ENCODE measurements around the gene CADPS2. TPM values are rescaled to one million over a fixed set of nuclear protein-coding genes. Genes with fewer than 3 reads are reported as not detected.

The CADPS2 gene
- total RNA-seq, 1 donor from 2014 or later, result 6.4 TPM

DNA sequence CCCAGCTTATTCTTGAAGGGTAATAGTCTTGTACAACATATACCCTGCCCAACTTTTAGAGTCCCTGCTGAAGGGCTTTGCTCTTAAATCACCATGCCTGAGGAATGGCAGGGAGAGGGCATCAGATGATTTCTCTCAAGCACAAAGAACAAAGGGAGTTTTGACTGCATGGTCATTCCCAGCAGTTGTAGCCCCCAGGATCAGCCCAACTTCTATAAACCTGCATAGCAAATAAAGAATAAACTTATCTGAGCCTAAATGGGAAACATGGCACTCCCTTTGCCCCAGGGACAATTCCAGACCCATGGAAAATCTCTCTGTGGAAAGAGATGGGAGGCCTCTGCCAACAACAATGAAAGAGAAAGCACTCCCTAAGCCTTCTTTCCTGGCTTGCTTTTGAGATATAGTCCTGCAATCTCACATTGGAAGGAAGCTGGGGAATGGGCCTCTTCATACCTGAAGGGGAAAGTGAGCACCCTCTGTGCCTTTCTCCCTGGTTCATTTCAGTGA is 18.7 kb downstream of the CADPS2 start:
- no peak overlapping the region for H2AFZ ChIP-seq (ENCODE audit: low read depth, low read length)
- FAIRE-seq (no peak), DNase-seq (ENCODE audit: low read depth) (no peak)
- H3K4me3 ChIP-seq (ENCODE audit: insufficient read depth, low read depth, low read length), result no peak overlapping the region
- no peak overlapping the region for H3K27ac ChIP-seq (ENCODE audit: low read depth, low read length)
- H3K9ac ChIP-seq (ENCODE audit: low read length), result no peak overlapping the region
- no peak for TF ChIP-seq EZH2 (IDR thresholded peaks at IDR 0.05; ENCODE audit: insufficient read depth, low read length)
- H3K9me3 ChIP-seq (ENCODE audit: insufficient read depth, low read depth, low read length), result no peaks in the 10 kb centered on the region
- no peak overlapping the region for H3K4me2 ChIP-seq (ENCODE audit: low read length)
- H3K79me2 ChIP-seq (ENCODE audit: insufficient read depth, low read length), result no peaks in the 10 kb centered on the region
- no peaks in the 10 kb centered on the region for H4K20me1 ChIP-seq (ENCODE audit: insufficient read depth, low read length)
- H3K27me3 Mint-ChIP-seq (ENCODE audit: low read depth, unreplicated experiment), result no peaks in the 10 kb centered on the region
- no peak overlapping the region for H3K4me3 Mint-ChIP-seq (ENCODE audit: unreplicated experiment)
- no peak overlapping the region for H3K27ac Mint-ChIP-seq (ENCODE audit: unreplicated experiment)
- no peaks in the 10 kb centered on the region for H3K27me3 ChIP-seq (ENCODE audit: insufficient read depth, low read length)
- no peaks in the 10 kb centered on the region for H3K4me1 ChIP-seq (ENCODE audit: insufficient read depth, low read length)
- peaks cover 17% of the 10 kb centered on the region for H3K9me3 Mint-ChIP-seq (ENCODE audit: unreplicated experiment)
- no peaks in the 10 kb centered on the region for H3K36me3 ChIP-seq (ENCODE audit: insufficient read depth, low read length)
- peaks cover 2% of the 10 kb centered on the region for H3K36me3 Mint-ChIP-seq (ENCODE audit: low read depth, unreplicated experiment)
- peaks cover 2% of the 10 kb centered on the region for H3K4me1 Mint-ChIP-seq (ENCODE audit: low read depth, unreplicated experiment)

DNA sequence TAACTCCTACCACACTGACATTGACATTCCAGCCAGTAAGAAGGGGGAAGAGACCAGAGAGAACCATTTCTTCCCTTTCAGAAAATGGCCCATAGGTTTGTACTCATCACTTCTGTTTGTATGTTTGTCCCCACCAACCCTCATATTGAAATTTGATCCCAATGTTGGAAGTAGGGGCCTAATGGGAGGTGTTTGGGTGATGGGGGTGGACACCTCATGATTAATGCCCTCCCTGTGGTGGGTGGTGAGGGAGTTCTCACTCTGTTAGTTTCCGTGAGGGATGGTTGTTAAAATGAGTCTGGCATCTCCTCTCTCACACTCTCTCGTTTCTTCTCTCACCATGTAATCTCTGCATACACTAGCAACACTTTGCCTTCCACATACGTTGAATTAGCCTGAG is 21.4 kb downstream of the CADPS2 start:
- H3K4me1 Mint-ChIP-seq (ENCODE audit: low read depth, unreplicated experiment), result peaks cover 2% of the 10 kb centered on the region
- no peak for DNase-seq (ENCODE audit: low read depth)
- Histone ChIP-seq H4K20me1 (ENCODE audit: insufficient read depth, low read length) (no peaks in the 10 kb centered on the region), H3K27me3 (ENCODE audit: insufficient read depth, low read length) (no peaks in the 10 kb centered on the region), H3K79me2 (ENCODE audit: insufficient read depth, low read length) (no peaks in the 10 kb centered on the region), H3K27ac (ENCODE audit: low read depth, low read length) (no peak overlapping the region), H2AFZ (ENCODE audit: low read depth, low read length) (no peak overlapping the region), H3K4me3 (ENCODE audit: insufficient read depth, low read depth, low read length) (no peak overlapping the region), H3K9me3 (ENCODE audit: insufficient read depth, low read depth, low read length) (no peaks in the 10 kb centered on the region), H3K36me3 (ENCODE audit: insufficient read depth, low read length) (no peaks in the 10 kb centered on the region), H3K9ac (ENCODE audit: low read length) (no peak overlapping the region), H3K4me1 (ENCODE audit: insufficient read depth, low read length) (no peaks in the 10 kb centered on the region), H3K4me2 (ENCODE audit: low read length) (no peak overlapping the region)
- no peak overlapping the region for H3K27ac Mint-ChIP-seq (ENCODE audit: unreplicated experiment)
- no peaks in the 10 kb centered on the region for H3K36me3 Mint-ChIP-seq (ENCODE audit: low read depth, unreplicated experiment)
- H3K9me3 Mint-ChIP-seq (ENCODE audit: unreplicated experiment), result peaks cover 15% of the 10 kb centered on the region
- H3K4me3 Mint-ChIP-seq (ENCODE audit: unreplicated experiment), result no peak overlapping the region
- TF ChIP-seq, protein P1, sequence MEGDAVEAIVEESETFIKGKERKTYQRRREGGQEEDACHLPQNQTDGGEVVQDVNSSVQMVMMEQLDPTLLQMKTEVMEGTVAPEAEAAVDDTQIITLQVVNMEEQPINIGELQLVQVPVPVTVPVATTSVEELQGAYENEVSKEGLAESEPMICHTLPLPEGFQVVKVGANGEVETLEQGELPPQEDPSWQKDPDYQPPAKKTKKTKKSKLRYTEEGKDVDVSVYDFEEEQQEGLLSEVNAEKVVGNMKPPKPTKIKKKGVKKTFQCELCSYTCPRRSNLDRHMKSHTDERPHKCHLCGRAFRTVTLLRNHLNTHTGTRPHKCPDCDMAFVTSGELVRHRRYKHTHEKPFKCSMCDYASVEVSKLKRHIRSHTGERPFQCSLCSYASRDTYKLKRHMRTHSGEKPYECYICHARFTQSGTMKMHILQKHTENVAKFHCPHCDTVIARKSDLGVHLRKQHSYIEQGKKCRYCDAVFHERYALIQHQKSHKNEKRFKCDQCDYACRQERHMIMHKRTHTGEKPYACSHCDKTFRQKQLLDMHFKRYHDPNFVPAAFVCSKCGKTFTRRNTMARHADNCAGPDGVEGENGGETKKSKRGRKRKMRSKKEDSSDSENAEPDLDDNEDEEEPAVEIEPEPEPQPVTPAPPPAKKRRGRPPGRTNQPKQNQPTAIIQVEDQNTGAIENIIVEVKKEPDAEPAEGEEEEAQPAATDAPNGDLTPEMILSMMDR (IDR thresholded peaks at IDR 0.05; ENCODE audit: insufficient read depth, low read depth, low read length), result no peak
- TF ChIP-seq EZH2 (IDR thresholded peaks at IDR 0.05; ENCODE audit: insufficient read depth, low read length), result no peak
- H3K27me3 Mint-ChIP-seq (ENCODE audit: low read depth, unreplicated experiment), result no peaks in the 10 kb centered on the region
- no peak for FAIRE-seq

DNA sequence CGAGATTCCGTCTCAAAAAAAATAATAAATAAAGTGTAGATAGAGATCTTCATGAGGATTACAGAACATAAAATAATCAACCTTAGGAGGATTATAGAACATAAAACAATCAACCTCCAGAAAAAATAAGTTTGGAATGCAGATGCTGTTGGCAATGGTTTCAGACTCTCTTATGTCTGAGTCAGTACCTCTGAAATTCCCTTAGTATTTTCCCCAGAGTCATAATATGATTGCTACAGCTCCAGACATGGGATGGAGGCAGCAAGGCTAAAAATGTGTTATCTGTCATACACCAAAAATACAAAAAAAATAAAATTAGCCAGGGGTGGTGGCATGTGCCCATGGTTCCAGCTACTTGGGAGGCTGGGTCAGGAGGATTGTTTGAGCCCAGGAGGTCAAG is 22.2 kb downstream of the CADPS2 start:
- no peak for FAIRE-seq
- H3K27ac Mint-ChIP-seq (ENCODE audit: unreplicated experiment), result no peak overlapping the region
- H3K27me3 Mint-ChIP-seq (ENCODE audit: low read depth, unreplicated experiment), result no peaks in the 10 kb centered on the region
- peaks cover 2% of the 10 kb centered on the region for H3K4me1 Mint-ChIP-seq (ENCODE audit: low read depth, unreplicated experiment)
- no peaks in the 10 kb centered on the region for H4K20me1 ChIP-seq (ENCODE audit: insufficient read depth, low read length)
- H3K4me3 Mint-ChIP-seq (ENCODE audit: unreplicated experiment), result no peak overlapping the region
- no peak overlapping the region for H3K4me3 ChIP-seq (ENCODE audit: insufficient read depth, low read depth, low read length)
- no peak for DNase-seq (ENCODE audit: low read depth)
- no peaks in the 10 kb centered on the region for H3K36me3 Mint-ChIP-seq (ENCODE audit: low read depth, unreplicated experiment)
- TF ChIP-seq EZH2 (IDR thresholded peaks at IDR 0.05; ENCODE audit: insufficient read depth, low read length), result no peak
- TF ChIP-seq, protein P1 (IDR thresholded peaks at IDR 0.05; ENCODE audit: insufficient read depth, low read depth, low read length), result no peak
- no peaks in the 10 kb centered on the region for H3K36me3 ChIP-seq (ENCODE audit: insufficient read depth, low read length)
- H2AFZ ChIP-seq (ENCODE audit: low read depth, low read length), result no peak overlapping the region
- no peaks in the 10 kb centered on the region for H3K79me2 ChIP-seq (ENCODE audit: insufficient read depth, low read length)
- H3K9me3 ChIP-seq (ENCODE audit: insufficient read depth, low read depth, low read length), result no peaks in the 10 kb centered on the region
- H3K9me3 Mint-ChIP-seq (ENCODE audit: unreplicated experiment), result peaks cover 12% of the 10 kb centered on the region
- H3K4me1 ChIP-seq (ENCODE audit: insufficient read depth, low read length), result no peaks in the 10 kb centered on the region
- H3K27ac ChIP-seq (ENCODE audit: low read depth, low read length), result no peak overlapping the region
- H3K4me2 ChIP-seq (ENCODE audit: low read length), result no peak overlapping the region
- H3K27me3 ChIP-seq (ENCODE audit: insufficient read depth, low read length), result no peaks in the 10 kb centered on the region
- H3K9ac ChIP-seq (ENCODE audit: low read length), result no peak overlapping the region
